ENCODE data around the gene IL20.

DNA sequence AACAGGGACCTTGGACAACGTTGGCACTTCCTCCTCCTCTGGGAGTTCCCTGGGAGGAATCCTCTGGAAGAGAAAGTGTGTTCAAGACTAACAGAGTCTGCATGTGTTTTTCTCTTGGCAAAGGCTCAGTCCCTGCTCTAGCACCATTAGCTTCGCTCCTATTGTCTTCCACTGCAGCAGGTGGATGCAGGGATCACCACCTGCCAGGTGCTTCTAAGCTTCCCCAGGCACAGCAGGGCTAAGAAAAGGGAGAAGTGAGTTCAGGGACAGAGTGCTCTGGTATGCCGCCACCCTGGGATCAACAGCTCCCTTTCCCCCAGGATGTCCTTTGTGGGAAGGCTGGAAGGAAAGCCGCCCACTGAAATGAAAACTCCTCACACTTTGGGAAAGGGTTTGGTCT, 43.9 kb upstream of the IL20 start:
- TF ChIP-seq POLR2A (IDR thresholded peaks at IDR 0.05): no peak
- TF ChIP-seq, protein P1, sequence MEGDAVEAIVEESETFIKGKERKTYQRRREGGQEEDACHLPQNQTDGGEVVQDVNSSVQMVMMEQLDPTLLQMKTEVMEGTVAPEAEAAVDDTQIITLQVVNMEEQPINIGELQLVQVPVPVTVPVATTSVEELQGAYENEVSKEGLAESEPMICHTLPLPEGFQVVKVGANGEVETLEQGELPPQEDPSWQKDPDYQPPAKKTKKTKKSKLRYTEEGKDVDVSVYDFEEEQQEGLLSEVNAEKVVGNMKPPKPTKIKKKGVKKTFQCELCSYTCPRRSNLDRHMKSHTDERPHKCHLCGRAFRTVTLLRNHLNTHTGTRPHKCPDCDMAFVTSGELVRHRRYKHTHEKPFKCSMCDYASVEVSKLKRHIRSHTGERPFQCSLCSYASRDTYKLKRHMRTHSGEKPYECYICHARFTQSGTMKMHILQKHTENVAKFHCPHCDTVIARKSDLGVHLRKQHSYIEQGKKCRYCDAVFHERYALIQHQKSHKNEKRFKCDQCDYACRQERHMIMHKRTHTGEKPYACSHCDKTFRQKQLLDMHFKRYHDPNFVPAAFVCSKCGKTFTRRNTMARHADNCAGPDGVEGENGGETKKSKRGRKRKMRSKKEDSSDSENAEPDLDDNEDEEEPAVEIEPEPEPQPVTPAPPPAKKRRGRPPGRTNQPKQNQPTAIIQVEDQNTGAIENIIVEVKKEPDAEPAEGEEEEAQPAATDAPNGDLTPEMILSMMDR (IDR thresholded peaks at IDR 0.05): no peak
